Measurements from ENCODE around the gene SRRM3.
"Not testable (repeated sequence)": the region's sequence is repeated elsewhere in the genome, so short reads cannot be mapped to it uniquely, and the experiment has no call there.

Gene SRRM3

DNA sequence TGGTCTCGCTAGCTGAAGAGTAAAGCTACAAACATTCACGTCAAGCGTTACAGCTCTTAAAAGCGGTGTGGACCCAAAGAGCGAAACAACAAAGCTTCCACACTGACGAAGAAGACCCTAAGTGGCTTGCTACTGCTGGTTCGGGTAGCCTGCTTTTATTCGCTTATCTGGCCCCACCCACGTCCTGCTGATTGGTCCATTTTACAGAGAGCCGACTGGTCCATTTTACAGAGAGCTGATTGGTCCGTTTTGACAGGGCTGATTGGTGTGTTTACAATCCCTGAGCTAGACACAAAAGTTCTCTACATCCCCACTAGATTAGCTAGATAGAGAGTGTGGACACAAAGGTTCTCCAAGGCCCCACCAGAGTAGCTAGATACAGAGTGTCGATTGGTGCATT lies 107.2 kb downstream of the SRRM3 start:
- 89 to 99% methylated on average over 8 to 10 of the region's 12 CpGs for WGBS, 2 experiments (ENCODE audit: insufficient coverage in 2 of 2)
- H3K4me1 ChIP-seq (ENCODE audit: control insufficient read depth, insufficient read depth, low read length, poor library complexity, severe bottlenecking): peaks cover 24% of the 10 kb centered on the region
- not testable (repeated sequence) for H3K27ac ChIP-seq (ENCODE audit: low read depth, low read length, severe bottlenecking); H3K4me3 ChIP-seq (ENCODE audit: extremely low read depth, insufficient read depth, low read length, poor library complexity, severe bottlenecking); H3K9me3 ChIP-seq (ENCODE audit: control insufficient read depth, low read length); H3K36me3 ChIP-seq (ENCODE audit: control insufficient read depth, insufficient read depth, low read length)

DNA sequence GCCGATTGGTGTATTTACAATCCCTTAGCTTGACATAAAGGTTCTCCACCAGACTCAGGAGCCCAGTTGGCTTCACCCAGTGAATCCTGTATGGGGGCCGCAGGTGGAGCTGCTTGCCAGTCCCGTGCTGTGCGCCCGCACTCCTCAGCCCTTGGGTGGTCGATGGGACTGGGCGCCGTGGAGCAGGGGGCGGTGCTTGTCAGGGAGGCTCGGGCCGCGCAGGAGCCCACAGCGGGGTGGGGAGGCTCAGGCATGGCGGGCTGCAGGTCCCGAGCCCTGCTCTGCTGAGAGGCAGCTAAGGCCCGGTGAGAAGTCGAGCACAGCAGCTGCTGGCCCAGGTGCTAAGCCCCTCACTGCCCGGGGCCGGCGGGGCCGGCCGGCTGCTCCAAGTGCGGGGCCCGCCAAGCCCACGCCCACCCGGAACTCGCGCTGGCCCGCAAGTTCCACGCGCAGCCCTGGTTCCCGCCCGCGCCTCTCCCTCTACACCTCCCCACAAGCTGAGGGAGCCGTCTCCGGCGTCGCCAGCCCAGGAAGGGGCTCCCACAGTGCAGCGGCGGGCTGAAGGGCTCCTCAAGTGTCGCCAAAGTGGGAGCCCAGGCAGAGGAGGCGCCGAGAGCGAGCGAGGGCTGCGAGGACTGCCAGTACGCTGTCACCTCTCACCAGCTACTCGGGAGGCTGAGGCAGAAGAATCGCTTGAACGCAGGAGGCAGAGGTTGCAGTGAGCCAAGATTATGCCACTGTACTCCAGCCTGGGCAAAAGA lies 107.8 kb downstream of the SRRM3 start:
- H3K4me3 ChIP-seq (ENCODE audit: extremely low read depth, insufficient read depth, low read length, poor library complexity, severe bottlenecking); H3K36me3 ChIP-seq (ENCODE audit: control insufficient read depth, insufficient read depth, low read length); H3K9me3 ChIP-seq (ENCODE audit: control insufficient read depth, low read length); H3K27ac ChIP-seq (ENCODE audit: low read depth, low read length, severe bottlenecking): not testable (repeated sequence)
- 96 to 97% methylated on average over 31 to 40 of the region's 50 CpGs for whole genome bisulfite sequencing, 2 experiments (ENCODE audit: insufficient coverage in 2 of 2)
- H3K4me1 ChIP-seq (ENCODE audit: control insufficient read depth, insufficient read depth, low read length, poor library complexity, severe bottlenecking): peaks cover 19% of the 10 kb centered on the region

DNA sequence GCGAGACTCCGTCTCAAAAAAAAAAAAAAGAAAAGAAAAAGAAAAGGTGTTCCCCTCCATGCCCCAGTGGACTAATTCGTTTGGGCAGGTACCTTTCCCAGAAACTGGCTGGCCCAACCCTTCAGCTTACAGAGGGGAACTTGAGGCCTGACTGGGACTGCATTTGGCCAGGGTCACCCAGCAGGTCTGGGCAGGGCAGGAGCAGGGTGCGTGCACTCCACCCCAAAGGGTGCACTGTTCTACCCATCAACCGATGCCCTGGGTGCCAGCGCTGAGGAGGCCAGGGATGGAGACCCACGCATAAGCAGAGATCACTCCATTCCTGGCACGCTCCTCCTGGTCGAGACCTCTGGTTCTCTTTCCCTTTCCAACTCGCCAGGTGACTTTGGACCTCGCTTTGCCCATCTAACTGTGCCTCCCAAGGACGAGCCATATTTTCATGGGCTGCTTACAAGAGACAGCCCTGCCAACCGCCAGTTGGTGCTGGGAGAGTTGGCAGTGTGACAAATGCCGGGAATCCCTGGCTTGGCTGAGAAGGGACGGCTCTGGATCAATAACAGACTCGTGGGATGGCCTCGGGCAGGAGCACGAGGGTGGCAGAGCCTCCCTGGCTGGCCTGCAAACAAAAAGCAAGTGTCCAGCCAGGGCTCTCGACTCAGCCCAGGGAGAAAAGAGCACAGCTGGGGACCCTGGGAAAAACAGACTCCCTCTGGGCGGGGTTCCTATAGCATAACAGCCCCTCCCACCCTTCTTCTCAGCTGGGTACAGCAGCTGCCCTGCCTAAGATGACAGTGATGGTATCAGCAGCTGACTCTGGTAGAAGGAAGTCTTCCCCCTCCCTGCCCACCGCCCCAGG lies 108.6 kb downstream of the SRRM3 start:
- Histone ChIP-seq H3K4me3 (ENCODE audit: extremely low read depth, insufficient read depth, low read length, poor library complexity, severe bottlenecking) (no peak overlapping the region), H3K27ac (ENCODE audit: low read depth, low read length, severe bottlenecking) (no peak overlapping the region)

DNA sequence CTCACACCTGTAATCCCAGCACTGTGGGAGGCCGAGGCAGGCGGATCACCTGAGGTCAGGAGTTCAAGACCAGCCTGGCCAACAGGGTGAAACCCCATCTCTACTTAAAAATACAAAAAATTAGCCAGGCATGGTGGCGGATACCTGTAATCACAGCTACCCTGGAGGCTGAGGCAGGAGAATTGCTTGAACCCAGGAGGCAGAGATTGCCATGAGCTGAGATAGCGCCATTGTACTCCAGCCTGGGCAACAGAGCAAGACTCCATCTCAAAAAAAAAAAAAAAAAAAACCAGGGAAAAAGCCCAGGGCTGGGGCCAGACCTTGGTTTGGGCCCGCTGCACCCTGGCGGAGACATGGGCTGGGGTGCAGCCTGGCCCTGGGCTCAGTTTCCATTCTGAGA lies 110.1 kb downstream of the SRRM3 start:
- H3K4me1 ChIP-seq (ENCODE audit: control insufficient read depth, insufficient read depth, low read length, poor library complexity, severe bottlenecking); H3K4me3 ChIP-seq (ENCODE audit: extremely low read depth, insufficient read depth, low read length, poor library complexity, severe bottlenecking); H3K27ac ChIP-seq (ENCODE audit: low read depth, low read length, severe bottlenecking); H3K36me3 ChIP-seq (ENCODE audit: control insufficient read depth, insufficient read depth, low read length); H3K9me3 ChIP-seq (ENCODE audit: control insufficient read depth, low read length): not testable (repeated sequence)
- WGBS, 2 experiments (ENCODE audit: insufficient coverage in 2 of 2): 89 to 96% methylated on average over 4 to 6 of the region's 6 CpGs

More for the DNA sequence above, 108.6 kb downstream of the SRRM3 start:
- 84 to 85% methylated on average over 17 to 20 of the region's 21 CpGs for WGBS, 2 experiments (ENCODE audit: insufficient coverage in 2 of 2)
- peaks cover 11% of the 10 kb centered on the region for H3K4me1 ChIP-seq (ENCODE audit: control insufficient read depth, insufficient read depth, low read length, poor library complexity, severe bottlenecking)
- no peaks in the 10 kb centered on the region for H3K36me3 ChIP-seq (ENCODE audit: control insufficient read depth, insufficient read depth, low read length)
- no peaks in the 10 kb centered on the region for H3K9me3 ChIP-seq (ENCODE audit: control insufficient read depth, low read length)

DNA sequence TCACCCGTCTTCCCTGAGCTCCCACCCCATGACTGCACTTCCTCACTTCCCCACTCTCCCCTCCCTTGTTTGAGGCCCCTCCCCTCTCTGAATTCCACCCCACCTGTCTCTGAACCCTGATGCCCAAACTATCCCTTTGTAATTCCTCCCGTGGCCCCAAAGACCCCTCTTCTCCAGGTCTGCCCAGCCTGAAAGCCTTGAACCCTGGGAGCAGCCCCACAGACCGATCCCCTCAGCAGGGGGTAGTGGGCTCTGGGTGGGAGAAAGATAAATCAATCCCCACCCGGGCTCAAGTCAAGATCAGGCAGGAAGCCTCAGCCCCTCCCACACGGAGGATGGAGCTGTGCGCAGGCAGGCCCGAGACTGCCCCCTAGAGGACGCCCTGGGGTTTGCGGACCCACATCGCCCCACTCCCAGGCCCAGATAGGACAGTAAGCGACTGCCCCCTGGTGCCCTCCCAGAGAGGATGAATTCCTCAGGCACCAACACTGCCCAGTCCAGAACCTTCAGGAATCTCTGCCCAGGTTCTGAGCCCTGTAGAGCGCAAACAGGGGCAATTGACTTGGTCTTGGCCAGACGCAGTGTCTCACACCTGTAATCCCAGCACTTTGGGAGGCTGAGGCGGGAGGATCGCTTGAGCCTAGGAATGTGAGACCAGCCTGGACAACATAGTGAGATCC lies 112.5 kb downstream of the SRRM3 start:
- H3K4me3 ChIP-seq (ENCODE audit: extremely low read depth, insufficient read depth, low read length, poor library complexity, severe bottlenecking): no peak overlapping the region
- H3K9me3 ChIP-seq (ENCODE audit: control insufficient read depth, low read length): no peaks in the 10 kb centered on the region
- H3K4me1 ChIP-seq (ENCODE audit: control insufficient read depth, insufficient read depth, low read length, poor library complexity, severe bottlenecking): no peaks in the 10 kb centered on the region
- no peaks in the 10 kb centered on the region for H3K36me3 ChIP-seq (ENCODE audit: control insufficient read depth, insufficient read depth, low read length)
- WGBS, 2 experiments (ENCODE audit: insufficient coverage in 2 of 2): 3 to 8% methylated on average over 10 to 11 of the region's 15 CpGs
- no peak overlapping the region for H3K27ac ChIP-seq (ENCODE audit: low read depth, low read length, severe bottlenecking)

DNA sequence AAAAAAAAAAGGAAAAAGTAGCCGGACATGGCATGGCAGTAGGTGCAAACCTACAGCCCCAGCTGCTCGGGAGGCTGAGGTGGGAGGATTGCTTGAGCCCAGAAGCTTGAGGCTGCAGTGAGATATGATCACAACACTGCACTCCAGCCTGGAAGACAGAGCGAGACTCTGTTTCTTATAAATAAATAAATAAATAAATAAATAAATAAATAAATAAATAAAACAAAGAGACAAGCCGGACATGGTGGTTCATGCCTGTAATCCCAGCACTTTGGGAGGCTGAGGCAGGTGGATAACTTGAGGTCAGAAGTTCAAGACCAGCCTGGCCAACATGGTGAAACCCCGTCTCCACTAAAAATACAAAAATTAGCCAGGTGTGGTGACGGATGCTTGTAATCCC lies 113.0 kb downstream of the SRRM3 start:
- H3K36me3 ChIP-seq (ENCODE audit: control insufficient read depth, insufficient read depth, low read length); H3K27ac ChIP-seq (ENCODE audit: low read depth, low read length, severe bottlenecking); H3K4me1 ChIP-seq (ENCODE audit: control insufficient read depth, insufficient read depth, low read length, poor library complexity, severe bottlenecking); H3K4me3 ChIP-seq (ENCODE audit: extremely low read depth, insufficient read depth, low read length, poor library complexity, severe bottlenecking); H3K9me3 ChIP-seq (ENCODE audit: control insufficient read depth, low read length): not testable (repeated sequence)
- 88 to 95% methylated on average over 2 to 5 of the region's 6 CpGs for WGBS, 2 experiments (ENCODE audit: insufficient coverage in 2 of 2)

DNA sequence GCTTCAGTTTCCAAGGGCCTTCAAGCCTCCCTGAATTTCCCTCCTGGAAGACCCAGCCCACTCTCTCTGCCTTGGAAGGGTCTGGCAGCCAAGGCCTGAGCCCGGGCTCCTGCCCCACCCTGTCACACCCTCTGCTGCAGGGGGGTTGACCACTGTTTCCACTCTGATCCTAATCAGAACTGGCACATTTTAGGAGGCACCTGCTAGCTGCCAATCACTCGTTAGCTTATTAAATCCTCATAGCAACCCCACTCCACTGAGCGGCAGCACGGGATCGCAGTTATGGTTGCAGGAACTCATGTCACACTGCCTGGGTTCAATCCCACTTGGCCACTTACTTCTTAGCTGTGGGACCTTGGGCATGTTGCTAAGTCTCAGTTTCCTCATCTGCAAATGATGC lies 113.7 kb downstream of the SRRM3 start:
- no peaks in the 10 kb centered on the region for H3K36me3 ChIP-seq (ENCODE audit: control insufficient read depth, insufficient read depth, low read length)
- 81 to 95% methylated on average over 5 of the region's 5 CpGs for WGBS, 2 experiments (ENCODE audit: insufficient coverage in 2 of 2)
- H3K9me3 ChIP-seq (ENCODE audit: control insufficient read depth, low read length): no peaks in the 10 kb centered on the region
- H3K4me1 ChIP-seq (ENCODE audit: control insufficient read depth, insufficient read depth, low read length, poor library complexity, severe bottlenecking): no peaks in the 10 kb centered on the region
- H3K4me3 ChIP-seq (ENCODE audit: extremely low read depth, insufficient read depth, low read length, poor library complexity, severe bottlenecking): no peak overlapping the region
- no peak overlapping the region for H3K27ac ChIP-seq (ENCODE audit: low read depth, low read length, severe bottlenecking)

DNA sequence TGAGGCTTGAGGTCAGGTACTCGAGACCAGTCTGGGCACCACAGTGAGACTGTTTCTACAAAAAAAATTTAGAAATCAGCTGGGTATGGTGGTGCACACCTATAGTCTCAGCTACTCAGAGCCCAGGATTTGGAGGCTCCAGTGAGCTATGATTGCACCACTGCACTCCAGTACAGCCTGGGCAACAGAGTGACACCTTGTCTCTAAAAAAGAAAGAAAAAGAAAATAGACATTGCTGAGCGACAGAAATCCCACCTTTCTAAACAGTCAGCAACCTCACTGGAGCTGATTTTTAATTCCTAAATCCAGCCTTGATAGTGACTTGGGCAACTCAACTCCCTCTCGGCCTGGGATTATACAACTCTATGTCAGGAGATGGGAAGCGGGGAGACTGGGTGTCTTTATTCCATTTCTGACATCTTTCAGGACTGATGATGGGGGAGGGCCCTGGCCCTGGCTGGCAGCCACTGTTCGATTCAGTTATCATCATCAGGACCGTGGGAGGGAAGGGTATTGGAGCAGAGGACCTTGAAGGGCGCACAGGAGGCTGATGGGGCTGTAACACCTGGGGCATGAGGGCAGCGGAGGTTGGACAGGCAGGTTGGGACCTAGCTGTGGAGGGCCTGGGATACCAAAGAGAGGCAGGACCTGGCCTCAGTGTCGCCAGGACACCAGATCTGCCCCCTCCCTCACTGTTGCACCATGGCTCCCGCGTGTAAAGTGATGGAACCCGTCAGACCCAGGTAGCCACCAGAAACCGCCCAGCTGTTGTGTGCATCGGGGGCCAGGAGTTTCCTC lies 115.5 kb downstream of the SRRM3 start:
- peak overlapping the region; percentile 52 for H3K4me3 ChIP-seq (ENCODE audit: extremely low read depth, insufficient read depth, low read length, poor library complexity, severe bottlenecking)
- no peaks in the 10 kb centered on the region for H3K9me3 ChIP-seq (ENCODE audit: control insufficient read depth, low read length)
- WGBS, 2 experiments (ENCODE audit: insufficient coverage in 2 of 2): 77 to 82% methylated on average over 8 to 12 of the region's 14 CpGs
- H3K4me1 ChIP-seq (ENCODE audit: control insufficient read depth, insufficient read depth, low read length, poor library complexity, severe bottlenecking): no peaks in the 10 kb centered on the region
- H3K27ac ChIP-seq (ENCODE audit: low read depth, low read length, severe bottlenecking): peak overlapping the region; percentile 71
- peaks cover 10% of the 10 kb centered on the region for H3K36me3 ChIP-seq (ENCODE audit: control insufficient read depth, insufficient read depth, low read length)

DNA sequence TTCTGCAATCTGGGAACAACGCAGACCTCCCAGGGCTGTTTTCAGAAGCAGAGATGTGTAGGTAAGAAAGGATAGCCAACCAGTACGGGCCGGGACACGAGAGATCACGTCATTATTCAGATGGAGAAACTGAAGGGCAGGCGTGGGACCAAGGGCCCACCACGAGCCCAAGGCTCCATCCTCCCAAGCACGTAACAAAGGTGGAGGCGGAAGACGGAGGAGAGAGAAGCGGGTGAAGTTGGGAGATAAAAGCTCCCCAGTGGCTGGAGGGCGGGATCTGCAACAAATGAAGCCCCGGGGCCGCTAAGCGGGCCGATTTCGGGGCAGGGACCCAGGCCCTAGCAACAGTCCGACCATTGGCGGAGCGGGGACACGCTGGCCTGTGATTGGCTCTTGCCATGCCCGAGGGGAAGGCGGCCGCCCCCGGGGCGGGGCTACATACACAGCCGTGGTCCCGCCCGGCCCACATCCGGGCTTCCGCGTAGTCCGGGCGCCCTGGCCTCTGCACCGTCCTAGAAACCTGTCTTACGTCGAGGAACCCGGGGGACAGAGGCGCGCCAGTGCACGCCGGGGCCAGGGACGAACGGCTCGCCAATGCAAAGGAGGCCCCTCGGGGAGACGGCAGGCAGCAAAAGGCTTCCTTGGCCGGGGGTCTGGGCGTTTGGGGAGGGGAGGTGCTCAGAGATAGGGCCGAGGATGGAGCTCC lies 116.2 kb downstream of the SRRM3 start:
- H3K9me3 ChIP-seq (ENCODE audit: control insufficient read depth, low read length): no peaks in the 10 kb centered on the region

More for the DNA sequence above, 116.2 kb downstream of the SRRM3 start:
- 3 to 5% methylated on average over 47 to 48 of the region's 50 CpGs for WGBS, 2 experiments (ENCODE audit: insufficient coverage in 2 of 2)
- Histone ChIP-seq H3K4me1 (ENCODE audit: control insufficient read depth, insufficient read depth, low read length, poor library complexity, severe bottlenecking) (no peaks in the 10 kb centered on the region), H3K4me3 (ENCODE audit: extremely low read depth, insufficient read depth, low read length, poor library complexity, severe bottlenecking) (peak overlapping the region; percentile 52), H3K27ac (ENCODE audit: low read depth, low read length, severe bottlenecking) (peak overlapping the region; percentile 84), H3K36me3 (ENCODE audit: control insufficient read depth, insufficient read depth, low read length) (peaks cover 17% of the 10 kb centered on the region)

All from mesodermal cell (in vitro differentiated cells).